ENCODE data around the gene TRIAP1.

Gene TRIAP1

DNA sequence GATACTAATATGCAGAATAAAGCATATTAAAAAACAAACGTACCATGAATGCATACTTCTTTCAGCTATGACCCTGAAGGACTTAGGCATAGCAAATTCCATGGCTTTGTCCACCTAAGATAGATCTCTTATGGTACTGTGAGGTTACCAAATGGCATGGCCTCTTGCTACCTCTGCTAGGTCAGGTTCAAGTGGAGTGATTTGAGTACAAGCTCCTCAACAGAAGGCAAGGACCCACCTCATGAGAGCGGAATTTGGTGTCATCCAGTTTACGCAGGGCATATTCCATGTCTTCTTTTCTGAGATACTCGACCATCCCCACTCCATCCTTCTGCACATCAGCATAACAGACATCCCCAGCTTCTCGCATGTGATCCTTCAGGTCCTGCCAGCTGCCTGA lies 17.5 kb upstream of the TRIAP1 start:
- peaks cover 68% of the 10 kb centered on the region for H4K20me1 ChIP-seq (ENCODE audit: insufficient read depth, low read length, poor library complexity, severe bottlenecking)
- H3K79me2 ChIP-seq (ENCODE audit: insufficient read depth, low read length): peaks cover 65% of the 10 kb centered on the region
- no peak overlapping the region for H2AFZ ChIP-seq (ENCODE audit: low read length)
- no peak for TF ChIP-seq EZH2phosphoT487 (IDR thresholded peaks at IDR 0.05; ENCODE audit: borderline replicate concordance)
- TF ChIP-seq, protein P1, sequence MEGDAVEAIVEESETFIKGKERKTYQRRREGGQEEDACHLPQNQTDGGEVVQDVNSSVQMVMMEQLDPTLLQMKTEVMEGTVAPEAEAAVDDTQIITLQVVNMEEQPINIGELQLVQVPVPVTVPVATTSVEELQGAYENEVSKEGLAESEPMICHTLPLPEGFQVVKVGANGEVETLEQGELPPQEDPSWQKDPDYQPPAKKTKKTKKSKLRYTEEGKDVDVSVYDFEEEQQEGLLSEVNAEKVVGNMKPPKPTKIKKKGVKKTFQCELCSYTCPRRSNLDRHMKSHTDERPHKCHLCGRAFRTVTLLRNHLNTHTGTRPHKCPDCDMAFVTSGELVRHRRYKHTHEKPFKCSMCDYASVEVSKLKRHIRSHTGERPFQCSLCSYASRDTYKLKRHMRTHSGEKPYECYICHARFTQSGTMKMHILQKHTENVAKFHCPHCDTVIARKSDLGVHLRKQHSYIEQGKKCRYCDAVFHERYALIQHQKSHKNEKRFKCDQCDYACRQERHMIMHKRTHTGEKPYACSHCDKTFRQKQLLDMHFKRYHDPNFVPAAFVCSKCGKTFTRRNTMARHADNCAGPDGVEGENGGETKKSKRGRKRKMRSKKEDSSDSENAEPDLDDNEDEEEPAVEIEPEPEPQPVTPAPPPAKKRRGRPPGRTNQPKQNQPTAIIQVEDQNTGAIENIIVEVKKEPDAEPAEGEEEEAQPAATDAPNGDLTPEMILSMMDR (conservative IDR thresholded peaks at IDR 0.05; ENCODE audit: low read length): no peak
- peaks cover 36% of the 10 kb centered on the region for H3K4me1 ChIP-seq (ENCODE audit: insufficient read depth, low read length, poor library complexity, severe bottlenecking)
- no peak overlapping the region for H3K9ac ChIP-seq (ENCODE audit: low read depth, low read length, poor library complexity, severe bottlenecking)
- no peaks in the 10 kb centered on the region for H3K9me3 ChIP-seq (ENCODE audit: insufficient read depth, low read depth, low read length)
- H3F3A ChIP-seq (ENCODE audit: low read depth): no peaks in the 10 kb centered on the region
- no peaks in the 10 kb centered on the region for H3K9me2 ChIP-seq (replicated peaks; ENCODE audit: low read depth, low read length)
- no peak overlapping the region for H3K4me2 ChIP-seq (ENCODE audit: low read depth, low read length, poor library complexity, severe bottlenecking)
- H3K4me3 ChIP-seq (ENCODE audit: low read length, poor library complexity, severe bottlenecking): no peak overlapping the region
- H3K27me3 ChIP-seq (ENCODE audit: insufficient read depth, low read length, poor library complexity, severe bottlenecking): no peaks in the 10 kb centered on the region
- peaks cover 74% of the 10 kb centered on the region for H3K36me3 ChIP-seq (ENCODE audit: insufficient read depth, low read length)

DNA sequence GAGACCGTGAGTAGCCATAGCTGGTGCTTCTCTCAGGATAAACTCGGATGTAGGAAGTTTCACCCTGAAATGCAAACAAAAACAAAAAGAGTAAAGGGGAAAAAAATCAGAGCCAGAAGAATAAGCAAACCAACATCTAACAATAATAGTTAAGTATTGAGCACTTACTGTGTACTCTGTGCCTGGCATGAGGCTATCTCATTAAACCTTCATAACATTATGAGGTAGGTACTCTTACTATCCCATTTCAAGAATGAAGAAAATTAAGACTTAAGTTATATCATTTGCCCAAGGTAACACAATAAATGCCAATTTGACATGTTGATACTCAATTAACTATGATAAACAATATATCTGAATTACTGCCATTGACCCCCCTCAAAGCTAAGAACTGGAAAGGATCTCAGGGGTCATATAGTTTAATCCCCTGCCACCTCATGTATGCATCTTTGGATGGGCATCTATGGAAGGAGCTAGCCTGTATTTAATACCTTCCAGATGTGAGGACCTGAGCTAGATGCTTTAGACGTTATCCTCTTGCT lies 16.0 kb upstream of the TRIAP1 start:
- Histone ChIP-seq H3K36me3 (ENCODE audit: insufficient read depth, low read length) (peaks cover 88% of the 10 kb centered on the region), H3K4me1 (ENCODE audit: insufficient read depth, low read length, poor library complexity, severe bottlenecking) (peaks cover 29% of the 10 kb centered on the region), H3F3A (ENCODE audit: low read depth) (no peaks in the 10 kb centered on the region), H3K27me3 (ENCODE audit: insufficient read depth, low read length, poor library complexity, severe bottlenecking) (no peaks in the 10 kb centered on the region), H3K79me2 (ENCODE audit: insufficient read depth, low read length) (peaks cover 50% of the 10 kb centered on the region), H3K9ac (ENCODE audit: low read depth, low read length, poor library complexity, severe bottlenecking) (no peak overlapping the region), H4K20me1 (ENCODE audit: insufficient read depth, low read length, poor library complexity, severe bottlenecking) (peaks cover 58% of the 10 kb centered on the region), H3K9me3 (ENCODE audit: insufficient read depth, low read depth, low read length) (no peaks in the 10 kb centered on the region), H3K4me3 (ENCODE audit: low read length, poor library complexity, severe bottlenecking) (no peak overlapping the region), H3K9me2 (replicated peaks; ENCODE audit: low read depth, low read length) (no peaks in the 10 kb centered on the region), H3K4me2 (ENCODE audit: low read depth, low read length, poor library complexity, severe bottlenecking) (no peak overlapping the region), H2AFZ (ENCODE audit: low read length) (no peak overlapping the region)
- no peak for TF ChIP-seq EZH2phosphoT487 (IDR thresholded peaks at IDR 0.05; ENCODE audit: borderline replicate concordance)
- TF ChIP-seq, protein P1 (conservative IDR thresholded peaks at IDR 0.05; ENCODE audit: low read length): no peak

DNA sequence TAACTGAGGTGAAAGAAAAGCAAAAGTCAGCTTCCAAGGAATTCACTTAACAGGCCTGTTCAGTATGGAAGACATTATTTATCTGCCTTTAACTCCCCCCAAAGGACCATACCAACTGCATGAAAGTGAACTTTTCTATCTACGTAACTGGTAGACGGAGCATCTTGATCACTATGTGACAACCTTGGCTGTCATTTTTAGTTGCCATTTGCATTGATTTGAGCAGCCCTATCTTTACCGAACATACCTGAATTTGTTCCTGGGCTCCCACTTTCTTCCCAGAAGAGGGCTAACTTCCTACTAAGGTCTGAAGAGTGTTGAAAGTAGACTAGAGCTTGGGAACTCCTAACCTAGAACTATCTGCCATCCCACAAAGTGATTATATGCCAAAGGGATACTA lies 14.0 kb upstream of the TRIAP1 start:
- H4K20me1 ChIP-seq (ENCODE audit: insufficient read depth, low read length, poor library complexity, severe bottlenecking): peaks cover 41% of the 10 kb centered on the region
- no peak overlapping the region for H2AFZ ChIP-seq (ENCODE audit: low read length)
- H3K9ac ChIP-seq (ENCODE audit: low read depth, low read length, poor library complexity, severe bottlenecking): no peak overlapping the region
- no peak overlapping the region for H3K4me3 ChIP-seq (ENCODE audit: low read length, poor library complexity, severe bottlenecking)
- H3K79me2 ChIP-seq (ENCODE audit: insufficient read depth, low read length): peaks cover 30% of the 10 kb centered on the region
- TF ChIP-seq, protein P1 (conservative IDR thresholded peaks at IDR 0.05; ENCODE audit: low read length): no peak
- TF ChIP-seq EZH2phosphoT487 (IDR thresholded peaks at IDR 0.05; ENCODE audit: borderline replicate concordance): no peak
- H3K36me3 ChIP-seq (ENCODE audit: insufficient read depth, low read length): peaks cover 89% of the 10 kb centered on the region
- H3K27me3 ChIP-seq (ENCODE audit: insufficient read depth, low read length, poor library complexity, severe bottlenecking): no peaks in the 10 kb centered on the region
- no peaks in the 10 kb centered on the region for H3K9me3 ChIP-seq (ENCODE audit: insufficient read depth, low read depth, low read length)
- H3K4me2 ChIP-seq (ENCODE audit: low read depth, low read length, poor library complexity, severe bottlenecking): no peak overlapping the region
- no peaks in the 10 kb centered on the region for H3F3A ChIP-seq (ENCODE audit: low read depth)
- H3K4me1 ChIP-seq (ENCODE audit: insufficient read depth, low read length, poor library complexity, severe bottlenecking): peaks cover 9% of the 10 kb centered on the region
- H3K9me2 ChIP-seq (replicated peaks; ENCODE audit: low read depth, low read length): no peaks in the 10 kb centered on the region
